HEK293 (cell line): ENCODE data around the gene CCDC117.

Experiments
- EGR2 ChIP-seq: fragments of 450-650 bp; formaldehyde crosslinking; IDR thresholded peaks from 2 replicates; pipeline ENCODE4 v1.5.1; 2016; ENCODE audit warnings: low read depth, missing biosample characterization, missing genetic modification characterization
- GLIS1 ChIP-seq: fragments of 450-650 bp; formaldehyde crosslinking; IDR thresholded peaks from 2 replicates; pipeline ENCODE4 v1.5.1; 2016; ENCODE audit warnings: missing biosample characterization, missing genetic modification characterization
- GLIS2 ChIP-seq: fragments of 450-650 bp; formaldehyde crosslinking; IDR thresholded peaks from 2 replicates; pipeline ENCODE4 v1.5.1; 2016; ENCODE audit warnings: missing biosample characterization, missing genetic modification characterization
- KLF9 ChIP-seq: fragments of 450-650 bp; formaldehyde crosslinking; IDR thresholded peaks from 2 replicates; pipeline ENCODE4 v1.5.1; 2016; ENCODE audit warnings: missing biosample characterization, missing genetic modification characterization, low read depth
- REPIN1 ChIP-seq: fragments of 450-650 bp; formaldehyde crosslinking; IDR thresholded peaks from 2 replicates; pipeline ENCODE4 v1.5.1; 2017; ENCODE audit warnings: missing biosample characterization, missing genetic modification characterization, low read depth
- ZBTB1 ChIP-seq: fragments of 450-650 bp; formaldehyde crosslinking; IDR thresholded peaks from 2 replicates; pipeline ENCODE4 v1.5.1; 2016; ENCODE audit warnings: missing biosample characterization, missing genetic modification characterization
- ZBTB8A ChIP-seq: fragments of 450-650 bp; formaldehyde crosslinking; IDR thresholded peaks from 2 replicates; pipeline ENCODE4 v1.5.1; 2016; ENCODE audit warnings: missing biosample characterization, missing genetic modification characterization
- ZNF114 ChIP-seq: fragments of 450-650 bp; formaldehyde crosslinking; IDR thresholded peaks from 2 replicates; pipeline ENCODE4 v1.5.0; 2017; ENCODE audit warnings: missing biosample characterization, missing genetic modification characterization
- ZNF202 ChIP-seq: fragments of 450-650 bp; formaldehyde crosslinking; IDR thresholded peaks from 2 replicates; pipeline ENCODE4 v1.5.1; 2016; ENCODE audit warnings: missing biosample characterization, missing genetic modification characterization, borderline replicate concordance
- ZNF391 ChIP-seq: fragments of 450-650 bp; formaldehyde crosslinking; IDR thresholded peaks from 2 replicates; pipeline ENCODE4 v1.5.1; 2016; ENCODE audit warnings: low read depth, missing biosample characterization, missing genetic modification characterization, borderline replicate concordance
- ZNF48 ChIP-seq: fragments of 450-650 bp; formaldehyde crosslinking; IDR thresholded peaks from 2 replicates; pipeline ENCODE4 v1.5.1; 2016; ENCODE audit warnings: missing biosample characterization, missing genetic modification characterization
- ZNF529 ChIP-seq: fragments of 450-650 bp; formaldehyde crosslinking; IDR thresholded peaks from 2 replicates; pipeline ENCODE4 v1.5.1; 2017; ENCODE audit warnings: missing genetic modification characterization, missing biosample characterization; ENCODE audit not compliant: insufficient replicate concordance
- ZNF530 ChIP-seq: fragments of 450-650 bp; formaldehyde crosslinking; IDR thresholded peaks from 2 replicates; pipeline ENCODE4 v1.5.1; 2016; ENCODE audit warnings: low read depth, missing biosample characterization, missing genetic modification characterization
- ZNF555 ChIP-seq: fragments of 450-650 bp; formaldehyde crosslinking; conservative IDR thresholded peaks from 2 replicates; pipeline ENCODE4 v1.5.1; 2017; ENCODE audit warnings: missing biosample characterization, mild to moderate bottlenecking, missing genetic modification characterization, inconsistent platforms
- ZNF600 ChIP-seq: fragments of 450-650 bp; formaldehyde crosslinking; IDR thresholded peaks from 2 replicates; pipeline ENCODE4 v1.5.1; 2016; ENCODE audit warnings: missing biosample characterization, missing genetic modification characterization
- ZSCAN23 ChIP-seq: fragments of 450-650 bp; formaldehyde crosslinking; IDR thresholded peaks from 2 replicates; pipeline ENCODE4 v1.5.1; 2016; ENCODE audit warnings: missing biosample characterization, missing genetic modification characterization
- ZSCAN30 ChIP-seq: fragments of 450-650 bp; IDR thresholded peaks from 2 replicates; pipeline ENCODE4 v1.5.1; 2018; ENCODE audit warnings: missing biosample characterization, mild to moderate bottlenecking, missing genetic modification characterization, moderate library complexity
- TF ChIP-seq, protein P1 (sequence below): fragments of 450-650 bp; formaldehyde crosslinking; conservative IDR thresholded peaks from 2 replicates; pipeline ENCODE4 v1.5.1; 2016; ENCODE audit warnings: low read depth, missing biosample characterization, missing genetic modification characterization
- TF ChIP-seq, protein P2 (sequence below): fragments of 450-650 bp; formaldehyde crosslinking; IDR thresholded peaks from 2 replicates; pipeline ENCODE4 v1.5.1; 2016; ENCODE audit warnings: missing biosample characterization, missing genetic modification characterization
- TF ChIP-seq, protein P3 (sequence below): fragments of 450-650 bp; formaldehyde crosslinking; IDR thresholded peaks from 2 replicates; pipeline ENCODE4 v1.5.1; 2017; ENCODE audit warnings: missing biosample characterization, missing genetic modification characterization
- TF ChIP-seq, protein P4 (sequence below): fragments of 450-650 bp; formaldehyde crosslinking; IDR thresholded peaks from 2 replicates; pipeline ENCODE4 v1.5.1; 2016; ENCODE audit warnings: missing biosample characterization, missing genetic modification characterization
- TF ChIP-seq, protein P5 (sequence below): fragments of 450-650 bp; formaldehyde crosslinking; optimal IDR thresholded peaks from 2 replicates; pipeline ENCODE3; 2016; ENCODE audit warnings: missing biosample characterization, mild to moderate bottlenecking, missing genetic modification characterization
- TF ChIP-seq, protein P6 (sequence below): fragments of 450-650 bp; formaldehyde crosslinking; IDR thresholded peaks from 2 replicates; pipeline ENCODE4 v1.5.1; 2017; ENCODE audit warnings: missing biosample characterization, missing genetic modification characterization
- TF ChIP-seq, protein P7 (sequence below): fragments of 450-650 bp; formaldehyde crosslinking; IDR thresholded peaks from 2 replicates; pipeline ENCODE4 v1.5.1; 2016; ENCODE audit warnings: missing biosample characterization, missing genetic modification characterization
- TF ChIP-seq, protein P8 (sequence below): IDR thresholded peaks from 2 replicates; pipeline ENCODE4 v1.6.1; 2011; ENCODE audit warnings: mild to moderate bottlenecking, low read depth, low read length, borderline replicate concordance

CCDC117 gene

DNA sequence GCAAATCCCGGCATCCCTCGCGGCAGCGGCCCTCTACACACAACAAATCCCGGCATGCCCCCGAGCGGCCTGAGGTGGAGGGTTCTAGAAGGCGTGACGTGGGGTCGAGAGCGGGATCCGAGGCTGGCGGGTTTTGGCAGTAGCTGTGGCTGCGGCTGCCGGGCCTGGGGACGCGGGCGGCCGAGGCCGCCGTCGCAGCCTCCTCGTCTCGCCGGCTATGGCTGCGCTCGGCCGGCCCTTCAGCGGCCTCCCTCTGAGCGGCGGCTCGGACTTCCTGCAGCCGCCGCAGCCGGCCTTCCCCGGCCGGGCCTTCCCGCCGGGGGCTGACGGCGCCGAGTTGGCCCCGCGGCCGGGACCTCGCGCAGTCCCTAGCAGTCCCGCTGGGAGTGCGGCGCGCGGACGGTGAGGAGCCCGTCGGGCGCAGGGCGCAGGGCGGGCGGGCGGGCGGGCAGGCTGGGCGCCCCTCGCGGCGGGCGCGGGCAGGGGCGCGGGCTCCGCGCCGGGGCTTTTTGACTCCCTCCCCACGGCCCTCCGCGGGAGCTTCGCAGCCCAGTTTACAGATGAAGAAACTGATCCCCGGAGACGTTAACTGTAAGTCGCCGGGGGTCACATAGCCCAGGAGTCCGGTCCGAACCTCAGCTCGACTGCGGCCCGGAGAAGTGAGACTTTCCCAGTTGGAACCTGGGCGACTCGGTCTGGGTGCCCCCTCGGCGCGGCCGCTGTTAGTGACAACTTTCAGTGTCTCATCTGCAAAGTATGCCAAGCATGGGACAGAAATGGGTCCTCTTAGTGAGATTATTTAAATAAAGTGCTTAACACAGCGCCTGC is at the start of gene CCDC117 (continued):
- TF ChIP-seq ZBTB8A (tag by site-specific recombination) (peak; percentile 76), ZSCAN23 (tag by site-specific recombination) (no peak), ZNF530 (tag by site-specific recombination) (no peak), KLF9 (peak; percentile 49; the same call in 1 of the 2 replicates), ZNF48 (no peak), GLIS2 (tag by site-specific recombination) (peak; percentile 78), ZNF391 (tag by site-specific recombination) (no peak), ZNF600 (no peak), EGR2 (tag by site-specific recombination) (no peak), ZNF202 (tag by site-specific recombination) (no peak), ZNF529 (no peak), ZNF555 (tag by site-specific recombination) (no peak), ZNF114 (tag by site-specific recombination) (no peak), REPIN1 (tag by site-specific recombination) (no peak), ZSCAN30 (tag by site-specific recombination) (peak; percentile 58; the same call in 1 of the 2 replicates), ZBTB1 (tag by site-specific recombination) (no peak), GLIS1 (tag by site-specific recombination) (peak; percentile 38; the same call in 1 of the 2 replicates)
- TF ChIP-seq, protein P1, sequence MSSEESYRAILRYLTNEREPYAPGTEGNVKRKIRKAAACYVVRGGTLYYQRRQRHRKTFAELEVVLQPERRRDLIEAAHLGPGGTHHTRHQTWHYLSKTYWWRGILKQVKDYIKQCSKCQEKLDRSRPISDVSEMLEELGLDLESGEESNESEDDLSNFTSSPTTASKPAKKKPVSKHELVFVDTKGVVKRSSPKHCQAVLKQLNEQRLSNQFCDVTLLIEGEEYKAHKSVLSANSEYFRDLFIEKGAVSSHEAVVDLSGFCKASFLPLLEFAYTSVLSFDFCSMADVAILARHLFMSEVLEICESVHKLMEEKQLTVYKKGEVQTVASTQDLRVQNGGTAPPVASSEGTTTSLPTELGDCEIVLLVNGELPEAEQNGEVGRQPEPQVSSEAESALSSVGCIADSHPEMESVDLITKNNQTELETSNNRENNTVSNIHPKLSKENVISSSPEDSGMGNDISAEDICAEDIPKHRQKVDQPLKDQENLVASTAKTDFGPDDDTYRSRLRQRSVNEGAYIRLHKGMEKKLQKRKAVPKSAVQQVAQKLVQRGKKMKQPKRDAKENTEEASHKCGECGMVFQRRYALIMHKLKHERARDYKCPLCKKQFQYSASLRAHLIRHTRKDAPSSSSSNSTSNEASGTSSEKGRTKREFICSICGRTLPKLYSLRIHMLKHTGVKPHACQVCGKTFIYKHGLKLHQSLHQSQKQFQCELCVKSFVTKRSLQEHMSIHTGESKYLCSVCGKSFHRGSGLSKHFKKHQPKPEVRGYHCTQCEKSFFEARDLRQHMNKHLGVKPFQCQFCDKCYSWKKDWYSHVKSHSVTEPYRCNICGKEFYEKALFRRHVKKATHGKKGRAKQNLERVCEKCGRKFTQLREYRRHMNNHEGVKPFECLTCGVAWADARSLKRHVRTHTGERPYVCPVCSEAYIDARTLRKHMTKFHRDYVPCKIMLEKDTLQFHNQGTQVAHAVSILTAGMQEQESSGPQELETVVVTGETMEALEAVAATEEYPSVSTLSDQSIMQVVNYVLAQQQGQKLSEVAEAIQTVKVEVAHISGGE (tag by site-specific recombination) = 0 out of 2 replicates have a peak, but pooled peaks have one; percentile 17
- TF ChIP-seq, protein P2, sequence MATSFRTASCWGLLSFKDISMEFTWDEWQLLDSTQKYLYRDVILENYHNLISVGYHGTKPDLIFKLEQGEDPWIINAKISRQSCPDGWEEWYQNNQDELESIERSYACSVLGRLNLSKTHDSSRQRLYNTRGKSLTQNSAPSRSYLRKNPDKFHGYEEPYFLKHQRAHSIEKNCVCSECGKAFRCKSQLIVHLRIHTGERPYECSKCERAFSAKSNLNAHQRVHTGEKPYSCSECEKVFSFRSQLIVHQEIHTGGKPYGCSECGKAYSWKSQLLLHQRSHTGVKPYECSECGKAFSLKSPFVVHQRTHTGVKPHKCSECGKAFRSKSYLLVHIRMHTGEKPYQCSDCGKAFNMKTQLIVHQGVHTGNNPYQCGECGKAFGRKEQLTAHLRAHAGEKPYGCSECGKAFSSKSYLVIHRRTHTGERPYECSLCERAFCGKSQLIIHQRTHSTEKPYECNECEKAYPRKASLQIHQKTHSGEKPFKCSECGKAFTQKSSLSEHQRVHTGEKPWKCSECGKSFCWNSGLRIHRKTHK (tag by site-specific recombination) = no peak
- TF ChIP-seq, protein P3, sequence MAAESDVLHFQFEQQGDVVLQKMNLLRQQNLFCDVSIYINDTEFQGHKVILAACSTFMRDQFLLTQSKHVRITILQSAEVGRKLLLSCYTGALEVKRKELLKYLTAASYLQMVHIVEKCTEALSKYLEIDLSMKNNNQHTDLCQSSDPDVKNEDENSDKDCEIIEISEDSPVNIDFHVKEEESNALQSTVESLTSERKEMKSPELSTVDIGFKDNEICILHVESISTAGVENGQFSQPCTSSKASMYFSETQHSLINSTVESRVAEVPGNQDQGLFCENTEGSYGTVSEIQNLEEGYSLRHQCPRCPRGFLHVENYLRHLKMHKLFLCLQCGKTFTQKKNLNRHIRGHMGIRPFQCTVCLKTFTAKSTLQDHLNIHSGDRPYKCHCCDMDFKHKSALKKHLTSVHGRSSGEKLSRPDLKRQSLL (tag by site-specific recombination) = peak; percentile 50; the same call in 1 of the 2 replicates
- TF ChIP-seq, protein P4, sequence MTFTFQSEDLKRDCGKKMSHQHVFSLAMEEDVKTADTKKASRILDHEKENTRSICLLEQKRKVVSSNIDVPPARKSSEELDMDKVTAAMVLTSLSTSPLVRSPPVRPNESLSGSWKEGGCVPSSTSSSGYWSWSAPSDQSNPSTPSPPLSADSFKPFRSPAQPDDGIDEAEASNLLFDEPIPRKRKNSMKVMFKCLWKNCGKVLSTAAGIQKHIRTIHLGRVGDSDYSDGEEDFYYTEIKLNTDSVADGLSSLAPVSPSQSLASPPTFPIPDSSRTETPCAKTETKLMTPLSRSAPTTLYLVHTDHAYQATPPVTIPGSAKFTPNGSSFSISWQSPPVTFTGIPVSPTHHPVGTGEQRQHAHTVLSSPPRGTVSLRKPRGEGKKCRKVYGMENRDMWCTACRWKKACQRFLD (tag by site-specific recombination) = no peak
- TF ChIP-seq, protein P5, sequence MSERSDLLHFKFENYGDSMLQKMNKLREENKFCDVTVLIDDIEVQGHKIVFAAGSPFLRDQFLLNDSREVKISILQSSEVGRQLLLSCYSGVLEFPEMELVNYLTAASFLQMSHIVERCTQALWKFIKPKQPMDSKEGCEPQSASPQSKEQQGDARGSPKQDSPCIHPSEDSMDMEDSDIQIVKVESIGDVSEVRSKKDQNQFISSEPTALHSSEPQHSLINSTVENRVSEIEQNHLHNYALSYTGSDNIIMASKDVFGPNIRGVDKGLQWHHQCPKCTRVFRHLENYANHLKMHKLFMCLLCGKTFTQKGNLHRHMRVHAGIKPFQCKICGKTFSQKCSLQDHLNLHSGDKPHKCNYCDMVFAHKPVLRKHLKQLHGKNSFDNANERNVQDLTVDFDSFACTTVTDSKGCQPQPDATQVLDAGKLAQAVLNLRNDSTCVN = peak; percentile 49
- TF ChIP-seq, protein P6, sequence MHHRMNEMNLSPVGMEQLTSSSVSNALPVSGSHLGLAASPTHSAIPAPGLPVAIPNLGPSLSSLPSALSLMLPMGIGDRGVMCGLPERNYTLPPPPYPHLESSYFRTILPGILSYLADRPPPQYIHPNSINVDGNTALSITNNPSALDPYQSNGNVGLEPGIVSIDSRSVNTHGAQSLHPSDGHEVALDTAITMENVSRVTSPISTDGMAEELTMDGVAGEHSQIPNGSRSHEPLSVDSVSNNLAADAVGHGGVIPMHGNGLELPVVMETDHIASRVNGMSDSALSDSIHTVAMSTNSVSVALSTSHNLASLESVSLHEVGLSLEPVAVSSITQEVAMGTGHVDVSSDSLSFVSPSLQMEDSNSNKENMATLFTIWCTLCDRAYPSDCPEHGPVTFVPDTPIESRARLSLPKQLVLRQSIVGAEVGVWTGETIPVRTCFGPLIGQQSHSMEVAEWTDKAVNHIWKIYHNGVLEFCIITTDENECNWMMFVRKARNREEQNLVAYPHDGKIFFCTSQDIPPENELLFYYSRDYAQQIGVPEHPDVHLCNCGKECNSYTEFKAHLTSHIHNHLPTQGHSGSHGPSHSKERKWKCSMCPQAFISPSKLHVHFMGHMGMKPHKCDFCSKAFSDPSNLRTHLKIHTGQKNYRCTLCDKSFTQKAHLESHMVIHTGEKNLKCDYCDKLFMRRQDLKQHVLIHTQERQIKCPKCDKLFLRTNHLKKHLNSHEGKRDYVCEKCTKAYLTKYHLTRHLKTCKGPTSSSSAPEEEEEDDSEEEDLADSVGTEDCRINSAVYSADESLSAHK = no peak
- TF ChIP-seq, protein P7, sequence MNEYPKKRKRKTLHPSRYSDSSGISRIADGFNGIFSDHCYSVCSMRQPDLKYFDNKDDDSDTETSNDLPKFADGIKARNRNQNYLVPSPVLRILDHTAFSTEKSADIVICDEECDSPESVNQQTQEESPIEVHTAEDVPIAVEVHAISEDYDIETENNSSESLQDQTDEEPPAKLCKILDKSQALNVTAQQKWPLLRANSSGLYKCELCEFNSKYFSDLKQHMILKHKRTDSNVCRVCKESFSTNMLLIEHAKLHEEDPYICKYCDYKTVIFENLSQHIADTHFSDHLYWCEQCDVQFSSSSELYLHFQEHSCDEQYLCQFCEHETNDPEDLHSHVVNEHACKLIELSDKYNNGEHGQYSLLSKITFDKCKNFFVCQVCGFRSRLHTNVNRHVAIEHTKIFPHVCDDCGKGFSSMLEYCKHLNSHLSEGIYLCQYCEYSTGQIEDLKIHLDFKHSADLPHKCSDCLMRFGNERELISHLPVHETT (tag by site-specific recombination) = peak; percentile 60
- TF ChIP-seq, protein P8, sequence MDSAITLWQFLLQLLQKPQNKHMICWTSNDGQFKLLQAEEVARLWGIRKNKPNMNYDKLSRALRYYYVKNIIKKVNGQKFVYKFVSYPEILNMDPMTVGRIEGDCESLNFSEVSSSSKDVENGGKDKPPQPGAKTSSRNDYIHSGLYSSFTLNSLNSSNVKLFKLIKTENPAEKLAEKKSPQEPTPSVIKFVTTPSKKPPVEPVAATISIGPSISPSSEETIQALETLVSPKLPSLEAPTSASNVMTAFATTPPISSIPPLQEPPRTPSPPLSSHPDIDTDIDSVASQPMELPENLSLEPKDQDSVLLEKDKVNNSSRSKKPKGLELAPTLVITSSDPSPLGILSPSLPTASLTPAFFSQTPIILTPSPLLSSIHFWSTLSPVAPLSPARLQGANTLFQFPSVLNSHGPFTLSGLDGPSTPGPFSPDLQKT = no peak
